Measurements from ENCODE around the gene PRKAG1.
A peak's percentile ranks its signal among the peaks of the same experiment; 100 is the strongest.

Gene PRKAG1

GRCh38 chr12:48967991-48968390 lies 50.6 kb downstream of the PRKAG1 start:
- TF ChIP-seq POLR2A (IDR thresholded peaks at IDR 0.05; ENCODE audit: low read depth, low read length) = no peak
- TF ChIP-seq POLR2AphosphoS5 (IDR thresholded peaks at IDR 0.05; ENCODE audit: low read depth, low read length) = no peak
- TF ChIP-seq TAF1 (IDR thresholded peaks at IDR 0.05; ENCODE audit: borderline replicate concordance, low read depth, low read length) = no peak
- FAIRE-seq (no peak), DNase-seq (ENCODE audit: insufficient read length) (no peak)

GRCh38 chr12:48966177-48966895 lies 52.2 kb downstream of the PRKAG1 start:
- TF ChIP-seq POLR2AphosphoS5 (IDR thresholded peaks at IDR 0.05; ENCODE audit: low read depth, low read length) (no peak), TAF1 (IDR thresholded peaks at IDR 0.05; ENCODE audit: borderline replicate concordance, low read depth, low read length) (no peak), POLR2A (IDR thresholded peaks at IDR 0.05; ENCODE audit: low read depth, low read length) (no peak)
- FAIRE-seq (peak; percentile 76), DNase-seq (ENCODE audit: insufficient read length) (no peak)

DNA sequence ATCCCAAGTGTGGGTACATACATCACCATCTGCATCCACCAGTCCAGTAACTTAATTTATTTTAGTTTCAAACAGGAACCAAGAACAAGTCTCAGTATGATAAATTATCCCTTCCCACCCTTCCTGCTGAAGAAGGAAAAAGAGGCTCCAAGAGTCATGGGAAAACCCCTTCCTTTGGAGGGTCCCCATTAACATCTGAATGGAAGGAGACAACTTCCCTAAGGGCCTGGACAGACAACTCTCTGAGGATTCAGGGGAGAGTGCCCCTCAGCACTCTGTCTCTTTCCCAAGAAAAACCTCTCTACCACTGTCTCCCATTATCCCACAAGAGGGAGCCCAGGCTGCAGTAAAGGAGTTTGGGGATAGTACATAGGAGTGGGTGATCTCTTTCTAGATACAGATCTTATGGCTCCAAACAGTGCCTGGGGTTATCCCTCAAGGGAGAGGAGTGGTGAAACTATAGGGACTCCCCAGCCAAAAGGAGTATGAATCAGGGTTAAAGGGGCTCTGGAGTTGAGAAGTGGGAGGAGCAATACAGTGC lies 53.2 kb downstream of the PRKAG1 start:
- DNase-seq (ENCODE audit: insufficient read length) (no peak), FAIRE-seq (no peak)
- TF ChIP-seq TAF1 (IDR thresholded peaks at IDR 0.05; ENCODE audit: borderline replicate concordance, low read depth, low read length) (no peak), POLR2AphosphoS5 (IDR thresholded peaks at IDR 0.05; ENCODE audit: low read depth, low read length) (no peak), POLR2A (IDR thresholded peaks at IDR 0.05; ENCODE audit: low read depth, low read length) (no peak)

GRCh38 chr12:48961801-48962200 lies 56.8 kb downstream of the PRKAG1 start:
- no peak for FAIRE-seq
- DNase-seq (ENCODE audit: insufficient read length) = no peak
- TF ChIP-seq POLR2AphosphoS5 (IDR thresholded peaks at IDR 0.05; ENCODE audit: low read depth, low read length) (no peak), TAF1 (IDR thresholded peaks at IDR 0.05; ENCODE audit: borderline replicate concordance, low read depth, low read length) (no peak), POLR2A (IDR thresholded peaks at IDR 0.05; ENCODE audit: low read depth, low read length) (no peak)

DNA sequence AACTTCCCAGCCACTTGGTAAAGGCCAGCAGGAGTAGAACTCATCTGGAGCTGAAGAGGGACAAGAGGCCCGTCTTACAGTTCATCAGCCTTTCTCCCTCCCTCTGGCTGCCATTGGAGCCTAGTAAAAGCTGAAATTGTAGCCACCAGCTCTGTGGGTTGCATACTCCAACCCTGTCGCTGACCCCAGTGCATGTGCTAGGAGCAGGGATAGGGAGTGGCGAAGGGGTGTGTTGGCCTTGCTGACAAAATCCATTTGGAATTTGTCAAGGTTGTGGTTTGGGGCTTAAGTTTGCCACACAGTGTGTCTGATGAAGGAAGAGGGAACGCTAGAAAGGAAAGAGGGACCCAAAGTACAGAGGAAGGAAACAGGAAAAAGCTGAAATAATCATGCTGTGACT lies 57.2 kb downstream of the PRKAG1 start:
- FAIRE-seq (no peak), DNase-seq (ENCODE audit: insufficient read length) (no peak)
- TF ChIP-seq POLR2A (IDR thresholded peaks at IDR 0.05; ENCODE audit: low read depth, low read length) (no peak), TAF1 (IDR thresholded peaks at IDR 0.05; ENCODE audit: borderline replicate concordance, low read depth, low read length) (no peak), POLR2AphosphoS5 (IDR thresholded peaks at IDR 0.05; ENCODE audit: low read depth, low read length) (no peak)

- TF ChIP-seq POLR2AphosphoS5 (IDR thresholded peaks at IDR 0.05; ENCODE audit: low read depth, low read length) (no peak), TAF1 (IDR thresholded peaks at IDR 0.05; ENCODE audit: borderline replicate concordance, low read depth, low read length) (no peak), POLR2A (IDR thresholded peaks at IDR 0.05; ENCODE audit: low read depth, low read length) (no peak)
- DNase-seq (ENCODE audit: insufficient read length) (no peak), FAIRE-seq (no peak)
Measured at GRCh38 chr12:48960834-48961233, 57.7 kb downstream of the PRKAG1 start.

GRCh38 chr12:48958049-48958388 lies 60.6 kb downstream of the PRKAG1 start:
- FAIRE-seq = no peak
- TF ChIP-seq POLR2AphosphoS5 (IDR thresholded peaks at IDR 0.05; ENCODE audit: low read depth, low read length) = no peak
- TF ChIP-seq TAF1 (IDR thresholded peaks at IDR 0.05; ENCODE audit: borderline replicate concordance, low read depth, low read length) = no peak
- no peak for TF ChIP-seq POLR2A (IDR thresholded peaks at IDR 0.05; ENCODE audit: low read depth, low read length)
- DNase-seq (ENCODE audit: insufficient read length) = no peak

DNA sequence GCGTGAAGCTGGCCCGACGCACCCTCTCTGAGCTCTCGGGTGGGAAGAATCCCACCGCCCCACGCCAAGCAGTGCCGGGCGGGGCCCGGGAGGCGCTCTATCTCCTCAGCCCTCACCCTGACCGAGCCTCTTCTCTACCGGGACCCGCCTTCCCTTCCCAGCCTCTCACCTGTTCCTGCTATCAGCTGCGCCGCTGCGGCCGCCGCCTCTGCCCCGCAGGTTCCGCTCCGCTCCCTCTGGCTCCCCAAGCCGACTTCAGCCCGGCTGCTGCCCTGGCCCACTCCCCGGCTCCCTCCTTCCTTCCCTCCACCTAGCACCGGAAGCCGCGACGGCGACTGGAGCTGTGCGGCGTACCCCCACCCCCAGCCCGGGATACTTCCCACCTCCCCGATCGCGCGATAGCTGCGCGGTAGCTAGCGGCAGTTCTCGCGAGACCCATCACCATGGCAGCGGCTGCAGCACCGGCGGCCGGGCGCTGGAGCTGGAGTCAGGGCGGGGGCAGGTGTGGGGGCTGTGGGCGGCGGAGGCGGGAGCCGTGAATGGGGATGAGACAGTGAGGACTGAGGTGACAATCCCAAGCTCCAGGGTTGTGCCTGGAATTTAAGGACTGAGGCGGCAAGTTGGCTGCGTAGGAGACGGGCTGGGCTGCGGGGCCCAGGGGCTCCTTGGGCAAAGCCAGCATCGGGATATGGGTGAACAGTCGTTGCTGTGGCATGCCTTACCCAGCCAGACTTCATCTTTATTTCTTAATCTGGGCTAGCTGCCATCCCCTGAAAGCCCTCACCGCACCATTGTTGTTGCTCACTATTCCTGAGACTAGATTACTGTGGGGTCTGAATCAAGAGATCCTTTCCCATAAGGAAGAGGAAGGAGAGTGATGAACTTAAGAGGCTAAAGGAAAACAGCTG lies 61.2 kb downstream of the PRKAG1 start, which contains the start of gene ARF3:
Gene ARF3 (minus strand): TSS at position 347 of the 908 bp plus-strand sequence. CDS start 16,392 bp downstream, outside the sequence.
- TF ChIP-seq TAF1 (IDR thresholded peaks at IDR 0.05; ENCODE audit: borderline replicate concordance, low read depth, low read length) = no peak
- TF ChIP-seq POLR2AphosphoS5 (IDR thresholded peaks at IDR 0.05; ENCODE audit: low read depth, low read length) = peak; percentile 50; the same call in 1 of the 2 replicates
- TF ChIP-seq POLR2A (IDR thresholded peaks at IDR 0.05; ENCODE audit: low read depth, low read length) = peak; percentile 77; the same call in 1 of the 2 replicates
- FAIRE-seq (peak; percentile 93), DNase-seq (ENCODE audit: insufficient read length) (peak; percentile 97)

- DNase-seq (ENCODE audit: insufficient read length) = no peak
- no peak for TF ChIP-seq TAF1 (IDR thresholded peaks at IDR 0.05; ENCODE audit: borderline replicate concordance, low read depth, low read length)
- TF ChIP-seq POLR2A (IDR thresholded peaks at IDR 0.05; ENCODE audit: low read depth, low read length) = no peak
- TF ChIP-seq POLR2AphosphoS5 (IDR thresholded peaks at IDR 0.05; ENCODE audit: low read depth, low read length) = no peak
- FAIRE-seq = no peak
Measured at GRCh38 chr12:48956279-48957140, 62.1 kb downstream of the PRKAG1 start.

DNA sequence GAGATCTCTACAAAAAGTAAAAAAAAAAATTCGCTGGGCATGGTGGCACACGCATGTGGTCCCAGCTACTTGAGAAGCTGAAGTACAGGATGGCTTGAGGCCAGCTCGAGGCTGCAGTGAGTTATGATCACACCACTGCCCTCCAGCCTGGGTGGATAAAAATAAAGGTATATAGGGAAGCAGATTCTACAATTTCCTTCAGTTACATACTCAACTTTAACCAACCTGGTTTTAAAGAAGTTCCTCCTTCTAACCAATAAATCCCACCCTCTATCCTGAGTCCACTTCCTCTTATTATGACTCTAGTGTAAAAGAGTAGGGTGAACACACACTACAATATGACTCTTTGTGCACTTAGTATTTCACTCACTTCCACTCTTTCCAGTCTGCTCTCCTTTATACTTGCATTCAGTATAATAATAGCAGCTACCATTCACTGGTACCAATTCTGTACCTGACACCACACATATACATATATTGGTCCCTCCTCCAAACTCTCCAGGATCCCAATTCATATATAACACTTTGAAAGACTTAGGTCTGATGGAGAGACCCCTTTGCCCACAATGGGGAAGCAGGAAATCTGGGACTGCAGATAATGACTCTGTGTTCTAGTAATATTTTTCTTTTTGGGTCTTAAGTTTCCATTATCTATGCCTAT lies 63.6 kb downstream of the PRKAG1 start:
- no peak for DNase-seq (ENCODE audit: insufficient read length)
- no peak for FAIRE-seq
- TF ChIP-seq POLR2A (IDR thresholded peaks at IDR 0.05; ENCODE audit: low read depth, low read length) = no peak
- no peak for TF ChIP-seq POLR2AphosphoS5 (IDR thresholded peaks at IDR 0.05; ENCODE audit: low read depth, low read length)
- TF ChIP-seq TAF1 (IDR thresholded peaks at IDR 0.05; ENCODE audit: borderline replicate concordance, low read depth, low read length) = no peak

All from GM12892 (cell line).